HG03039 (cell line): ENCODE measurements around the gene ZNF653.

ENCODE experiments used
- ATAC-seq: cut with Tn5 transposase; IDR thresholded peaks from one replicate; pipeline ENCODE4 v1.9.1; 2021; ENCODE audit warnings: mild to moderate bottlenecking, moderate library complexity; ENCODE audit not compliant: unreplicated experiment

ZNF653 gene, protein sequence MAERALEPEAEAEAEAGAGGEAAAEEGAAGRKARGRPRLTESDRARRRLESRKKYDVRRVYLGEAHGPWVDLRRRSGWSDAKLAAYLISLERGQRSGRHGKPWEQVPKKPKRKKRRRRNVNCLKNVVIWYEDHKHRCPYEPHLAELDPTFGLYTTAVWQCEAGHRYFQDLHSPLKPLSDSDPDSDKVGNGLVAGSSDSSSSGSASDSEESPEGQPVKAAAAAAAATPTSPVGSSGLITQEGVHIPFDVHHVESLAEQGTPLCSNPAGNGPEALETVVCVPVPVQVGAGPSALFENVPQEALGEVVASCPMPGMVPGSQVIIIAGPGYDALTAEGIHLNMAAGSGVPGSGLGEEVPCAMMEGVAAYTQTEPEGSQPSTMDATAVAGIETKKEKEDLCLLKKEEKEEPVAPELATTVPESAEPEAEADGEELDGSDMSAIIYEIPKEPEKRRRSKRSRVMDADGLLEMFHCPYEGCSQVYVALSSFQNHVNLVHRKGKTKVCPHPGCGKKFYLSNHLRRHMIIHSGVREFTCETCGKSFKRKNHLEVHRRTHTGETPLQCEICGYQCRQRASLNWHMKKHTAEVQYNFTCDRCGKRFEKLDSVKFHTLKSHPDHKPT

DNA sequence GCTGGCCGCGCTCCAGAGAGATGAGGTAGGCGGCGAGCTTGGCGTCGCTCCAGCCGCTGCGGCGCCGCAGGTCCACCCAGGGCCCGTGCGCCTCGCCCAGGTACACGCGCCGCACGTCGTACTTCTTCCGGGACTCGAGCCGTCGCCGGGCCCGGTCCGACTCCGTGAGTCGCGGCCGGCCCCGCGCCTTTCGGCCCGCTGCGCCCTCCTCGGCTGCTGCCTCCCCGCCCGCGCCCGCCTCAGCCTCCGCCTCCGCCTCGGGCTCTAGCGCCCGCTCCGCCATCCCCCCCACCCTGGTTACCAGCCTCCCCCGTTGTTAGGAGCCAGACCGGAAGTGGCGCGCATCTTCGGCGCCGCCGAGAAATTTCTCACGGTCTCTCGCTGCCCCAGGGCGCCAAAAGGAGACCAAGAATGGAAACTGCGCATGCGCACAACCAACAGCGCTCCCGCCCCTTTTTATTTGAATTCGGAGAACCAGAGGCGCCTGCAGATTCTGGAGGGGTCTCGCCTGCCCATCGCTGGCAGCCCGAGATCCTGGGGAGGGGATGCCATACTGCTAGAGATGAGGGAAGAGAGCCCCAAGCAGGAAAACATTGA lies at the start of gene ZNF653:
TSS of gene ZNF653 (minus strand) at position 336 of the 597 bp plus-strand sequence. CDS start at position 283, 53 bp downstream.
- ATAC-seq: peak; percentile 41

DNA sequence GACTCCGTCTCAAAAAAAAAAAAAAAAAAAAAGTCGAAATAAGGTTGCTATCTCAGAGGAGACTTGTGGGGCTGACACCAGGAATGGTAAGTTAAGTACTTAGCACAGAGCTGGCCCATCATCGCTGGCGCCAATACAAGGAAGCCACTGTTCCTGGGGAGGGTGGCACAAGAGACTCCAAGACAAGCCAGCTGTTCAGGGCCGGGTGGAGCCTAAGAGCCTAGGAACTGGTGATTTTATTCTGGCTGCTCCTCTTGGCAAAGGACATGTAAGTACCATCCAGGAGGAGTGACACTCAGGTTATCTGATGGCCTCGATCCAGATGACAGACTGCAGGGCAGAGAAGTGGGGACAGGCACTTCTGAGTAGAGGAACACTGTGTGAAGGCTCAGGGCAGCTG lies 49.6 kb upstream of the ZNF653 start:
- no peak for ATAC-seq

DNA sequence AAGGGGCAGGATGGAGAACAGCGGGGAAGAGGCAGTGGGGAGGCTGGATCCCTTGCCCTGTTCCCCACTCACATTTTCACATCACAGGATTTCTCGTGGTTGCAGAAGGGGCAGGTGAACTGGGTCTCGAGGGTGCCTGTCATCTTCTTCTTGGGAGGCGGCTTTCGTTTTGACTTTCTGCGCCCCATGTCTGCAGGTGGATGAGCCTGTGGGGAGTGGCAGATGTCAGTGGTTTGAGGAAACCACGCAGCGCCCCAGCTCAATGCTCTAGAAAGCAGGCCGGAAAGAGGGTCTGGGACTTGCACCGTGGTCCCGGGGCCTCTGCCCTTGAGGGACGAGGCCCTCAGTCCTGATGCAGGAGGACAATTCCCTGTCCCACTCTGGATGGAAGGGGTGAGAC lies 48.5 kb upstream of the ZNF653 start:
- ATAC-seq: no peak

DNA sequence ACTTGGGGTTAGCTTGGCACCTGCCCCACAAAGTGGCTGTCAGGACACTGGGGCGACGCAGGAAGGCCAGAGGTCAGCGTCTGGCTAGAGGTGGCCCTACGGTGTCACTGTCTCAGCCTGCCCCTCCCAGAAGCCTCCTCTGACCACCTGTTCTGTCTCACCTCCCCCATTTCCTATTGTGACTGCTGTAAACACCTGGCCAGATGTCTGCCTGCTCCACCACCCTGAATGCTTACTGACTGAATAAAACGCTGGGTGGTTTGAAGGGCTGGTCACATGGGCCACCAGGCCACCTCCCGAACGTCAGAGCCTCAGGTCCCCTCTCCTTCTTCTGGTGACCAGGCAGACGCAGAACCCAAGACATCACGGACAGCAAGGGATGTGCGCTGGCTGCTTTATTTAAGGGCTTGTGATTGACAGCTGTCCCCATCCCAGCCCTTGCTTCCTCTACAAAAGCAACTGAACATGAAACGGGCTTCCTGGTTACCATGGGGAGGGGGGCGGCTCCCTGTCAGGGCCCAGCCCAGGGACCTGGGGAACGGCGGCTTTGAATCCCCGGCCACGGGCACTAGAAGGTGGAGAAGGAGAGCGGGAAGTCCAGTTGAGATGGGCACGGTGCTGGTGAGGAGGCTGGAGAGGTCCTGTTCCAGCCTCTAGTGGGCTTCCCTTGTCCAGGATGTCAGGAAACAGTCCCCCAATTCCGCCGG lies 47.2 kb upstream of the ZNF653 start:
- no peak for ATAC-seq

DNA sequence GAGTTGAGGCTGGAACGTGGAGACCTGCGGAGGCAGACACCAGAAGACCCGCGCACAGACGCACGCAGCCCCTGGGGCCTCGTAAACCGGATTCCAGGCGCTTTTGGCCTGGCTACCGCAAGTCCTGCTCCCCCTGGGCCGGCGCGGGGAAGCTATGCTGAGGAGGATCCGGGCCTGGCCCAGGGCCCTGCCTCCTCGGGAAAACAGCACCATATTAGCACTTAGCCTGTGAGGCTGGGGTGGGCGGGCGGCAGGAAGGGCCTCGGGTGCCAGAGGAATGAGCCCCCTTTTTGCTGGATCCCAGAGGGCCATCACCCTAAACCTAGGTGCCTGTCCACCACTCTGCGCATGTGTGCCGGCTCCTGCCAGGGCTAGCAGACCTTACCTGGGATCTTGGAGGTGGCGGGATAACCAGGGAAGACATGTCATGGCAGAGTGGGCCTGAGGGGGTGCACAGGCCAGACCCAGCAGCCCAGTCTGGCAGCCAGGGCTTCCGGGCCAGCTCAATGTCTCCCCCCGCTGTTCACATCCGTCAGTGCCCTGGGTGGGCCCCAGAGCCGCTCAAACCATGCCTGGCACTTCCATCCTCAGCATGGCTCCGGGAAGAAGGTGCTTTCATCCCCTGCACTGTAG lies 46.1 kb upstream of the ZNF653 start:
- ATAC-seq: no peak

DNA sequence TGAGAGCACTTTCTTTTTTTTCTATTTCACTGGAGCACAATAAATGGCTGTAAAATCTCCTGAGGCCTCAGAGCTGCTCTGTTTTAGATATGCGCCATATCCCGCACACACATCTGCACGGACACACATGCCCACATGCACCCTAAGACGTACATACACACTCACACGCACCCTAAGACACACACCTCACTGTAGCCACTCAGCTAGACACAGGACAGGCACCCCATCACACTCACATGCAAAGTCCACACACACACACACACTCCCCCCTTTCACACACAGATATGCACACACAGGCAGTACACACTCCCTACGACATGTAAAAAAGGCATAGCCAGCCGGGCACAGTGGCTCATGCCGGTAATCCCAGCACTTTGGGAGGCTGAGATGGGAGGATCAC lies 44.6 kb upstream of the ZNF653 start:
- ATAC-seq: no peak

DNA sequence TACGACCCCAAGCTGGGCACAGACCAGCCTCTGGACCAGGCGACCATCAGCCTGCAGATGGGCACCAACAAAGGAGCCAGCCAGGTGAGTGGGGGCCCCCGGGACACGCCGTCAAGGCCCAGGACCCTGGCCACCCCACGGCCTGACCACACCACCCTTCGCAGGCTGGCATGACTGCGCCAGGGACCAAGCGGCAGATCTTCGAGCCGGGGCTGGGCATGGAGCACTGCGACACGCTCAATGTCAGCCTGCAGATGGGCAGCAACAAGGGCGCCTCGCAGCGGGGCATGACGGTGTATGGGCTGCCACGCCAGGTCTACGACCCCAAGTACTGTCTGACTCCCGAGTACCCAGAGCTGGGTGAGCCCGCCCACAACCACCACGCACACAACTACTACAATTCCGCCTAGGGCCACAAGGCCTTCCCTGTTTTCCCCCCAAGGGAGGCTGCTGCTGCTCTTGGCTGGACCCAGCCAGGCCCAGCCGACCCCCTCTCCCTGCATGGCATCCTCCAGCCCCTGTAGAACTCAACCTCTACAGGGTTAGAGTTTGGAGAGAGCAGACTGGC lies 43.8 kb upstream of the ZNF653 start:
- no peak for ATAC-seq

DNA sequence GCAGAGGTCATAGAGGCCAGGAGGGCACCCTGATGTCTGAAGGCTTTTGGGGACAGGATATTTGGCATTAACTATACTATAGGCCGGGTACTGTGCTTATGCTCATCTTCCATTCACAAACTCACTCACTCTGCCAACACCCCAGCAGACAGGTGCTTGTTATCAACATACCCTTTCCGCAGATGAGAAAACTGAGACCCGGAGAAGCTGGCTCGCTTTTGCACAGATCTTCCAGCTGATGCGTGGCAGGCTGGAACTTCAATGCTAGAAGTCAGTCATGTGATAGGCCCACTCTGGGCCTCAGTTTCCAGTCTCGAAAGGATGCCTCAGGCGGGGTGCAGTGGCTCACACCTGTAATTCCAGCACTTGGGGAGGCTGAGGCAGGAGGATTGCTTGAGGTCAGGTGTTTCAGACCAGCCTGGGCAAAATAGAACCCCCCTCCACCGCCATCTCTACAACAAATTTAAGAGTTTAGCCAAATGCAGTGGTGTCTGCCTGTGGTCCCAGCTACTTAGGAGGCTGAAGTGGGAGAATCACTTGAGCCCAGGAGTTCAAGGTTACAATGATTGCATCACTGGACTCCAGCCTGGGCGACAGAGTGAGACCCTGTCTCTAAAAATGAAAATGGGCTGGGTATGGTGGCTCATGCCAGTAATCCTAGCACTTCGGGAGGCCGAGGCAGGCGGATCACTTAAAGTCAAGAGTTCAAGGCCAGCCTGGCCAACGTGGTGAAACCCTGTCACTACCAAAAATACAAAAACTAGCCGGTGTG lies 42.5 kb upstream of the ZNF653 start:
- no peak for ATAC-seq

DNA sequence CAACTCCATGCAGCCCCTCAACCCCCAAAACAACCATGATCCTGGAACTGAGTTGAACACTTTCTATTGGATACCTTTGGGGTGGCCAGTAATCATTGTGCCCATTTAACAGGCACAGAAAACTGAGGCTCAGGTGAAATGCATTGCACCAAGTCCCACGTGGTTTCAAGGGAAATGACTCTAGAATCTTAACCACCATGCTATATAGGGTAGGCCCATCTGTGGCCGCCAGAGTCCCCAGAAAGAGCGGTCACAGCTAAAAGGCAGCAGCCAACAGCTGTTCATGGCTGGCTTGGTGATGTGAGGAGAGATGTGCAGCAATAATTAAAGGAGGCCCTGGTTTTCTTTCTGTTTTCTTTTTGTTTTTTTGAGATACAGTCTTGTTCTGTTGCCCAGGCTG lies 35.6 kb upstream of the ZNF653 start:
- no peak for ATAC-seq

DNA sequence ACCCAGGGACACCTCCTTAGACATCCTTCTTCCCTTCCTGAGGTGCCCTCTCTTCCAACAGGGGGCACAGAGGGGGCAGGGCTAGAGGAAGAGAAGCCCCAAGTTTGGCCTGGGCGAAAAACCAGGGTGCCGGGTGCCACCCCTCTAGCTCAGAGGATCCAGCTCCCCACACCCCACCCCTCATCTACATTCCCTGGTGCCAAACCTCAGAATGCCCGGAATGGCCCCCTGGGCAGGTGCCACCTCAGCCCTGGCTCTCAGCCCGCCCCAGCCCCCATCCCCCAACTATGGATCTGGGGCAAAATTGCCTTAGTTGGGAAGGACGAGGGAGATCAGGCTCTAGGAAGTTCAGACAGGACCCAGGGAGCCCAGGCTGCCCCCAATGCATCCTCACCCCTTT lies 35.0 kb upstream of the ZNF653 start:
- ATAC-seq: no peak

DNA sequence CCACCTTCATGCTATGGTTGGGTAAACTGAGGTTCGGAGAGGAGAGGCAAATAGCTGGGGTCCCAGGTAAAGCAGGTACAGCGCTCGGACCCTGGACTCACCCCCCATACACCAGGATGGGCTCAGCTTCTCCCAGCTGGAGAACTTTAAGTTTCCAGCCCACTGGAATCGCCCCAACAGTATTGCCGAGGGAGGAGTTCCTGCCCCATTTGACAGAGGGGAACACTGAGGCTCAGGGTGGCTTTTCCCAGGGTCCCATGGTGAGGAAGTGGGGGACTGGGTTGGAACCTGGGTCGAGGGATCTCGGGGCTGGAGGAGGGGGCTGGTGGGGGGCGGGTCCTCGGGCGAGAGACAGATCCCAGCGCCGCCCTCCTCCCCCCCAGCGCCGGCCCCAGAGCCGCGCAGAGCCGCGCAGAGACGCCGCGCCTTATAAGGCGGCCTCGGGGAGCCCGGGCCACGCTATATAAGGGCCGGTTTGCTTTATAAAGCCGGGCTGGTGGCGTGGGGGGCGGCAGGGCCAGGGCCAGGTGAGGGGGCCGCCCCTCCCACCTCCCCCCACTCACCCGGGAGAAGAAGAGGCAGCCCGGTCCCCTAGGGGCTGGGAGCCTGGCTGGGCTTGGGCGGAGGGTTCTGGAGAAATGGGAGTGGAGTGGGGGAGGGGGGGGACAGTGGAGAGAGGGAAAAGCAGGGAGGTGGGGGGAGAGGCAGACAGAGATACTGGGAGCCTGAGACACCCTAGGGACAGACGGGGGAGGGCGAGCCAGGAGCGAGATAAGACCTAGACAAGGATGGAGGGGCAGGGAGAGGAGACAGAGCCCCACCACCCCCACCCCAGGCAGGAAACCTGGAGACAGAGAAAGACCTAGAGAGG lies 34.1 kb upstream of the ZNF653 start:
- no peak for ATAC-seq

DNA sequence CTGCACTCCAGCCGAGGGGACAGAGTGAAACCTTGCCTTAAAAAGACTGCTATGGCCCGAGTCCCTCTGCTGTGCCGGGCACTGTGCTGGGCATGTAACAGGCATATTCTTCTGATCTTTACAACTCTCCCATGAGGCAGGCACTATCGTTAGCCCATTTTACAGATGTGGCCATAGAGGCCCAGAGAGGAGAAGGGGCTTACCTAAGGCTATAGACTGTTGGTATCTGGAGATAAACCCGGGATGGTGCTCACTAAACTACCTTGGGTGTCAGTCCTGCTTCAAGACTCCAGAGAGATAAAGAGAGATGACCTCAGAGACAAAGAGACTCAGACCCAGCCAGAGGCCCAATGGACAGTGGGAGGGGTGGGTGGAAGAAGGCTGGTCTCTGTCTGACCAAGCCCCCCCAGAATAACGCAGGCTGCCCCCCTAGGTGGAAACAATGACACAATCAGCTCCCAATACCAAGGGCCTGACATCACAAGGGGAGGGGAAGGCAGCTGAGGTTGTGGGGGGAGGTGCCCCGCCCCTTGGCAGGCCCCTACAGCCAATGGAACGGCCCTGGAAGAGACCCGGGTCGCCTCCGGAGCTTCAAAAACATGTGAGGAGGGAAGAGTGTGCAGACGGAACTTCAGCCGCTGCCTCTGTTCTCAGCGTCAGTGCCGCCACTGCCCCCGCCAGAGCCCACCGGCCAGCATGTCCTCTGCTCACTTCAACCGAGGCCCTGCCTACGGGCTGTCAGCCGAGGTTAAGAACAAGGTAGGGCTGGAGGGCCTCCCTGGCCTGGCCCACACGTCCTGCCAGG lies 32.8 kb upstream of the ZNF653 start, which contains the start of gene CNN1:
TSS of gene CNN1 (plus strand) at position 620 of the 805 bp plus-strand sequence. CDS start at position 697, 77 bp downstream.
- no peak for ATAC-seq

DNA sequence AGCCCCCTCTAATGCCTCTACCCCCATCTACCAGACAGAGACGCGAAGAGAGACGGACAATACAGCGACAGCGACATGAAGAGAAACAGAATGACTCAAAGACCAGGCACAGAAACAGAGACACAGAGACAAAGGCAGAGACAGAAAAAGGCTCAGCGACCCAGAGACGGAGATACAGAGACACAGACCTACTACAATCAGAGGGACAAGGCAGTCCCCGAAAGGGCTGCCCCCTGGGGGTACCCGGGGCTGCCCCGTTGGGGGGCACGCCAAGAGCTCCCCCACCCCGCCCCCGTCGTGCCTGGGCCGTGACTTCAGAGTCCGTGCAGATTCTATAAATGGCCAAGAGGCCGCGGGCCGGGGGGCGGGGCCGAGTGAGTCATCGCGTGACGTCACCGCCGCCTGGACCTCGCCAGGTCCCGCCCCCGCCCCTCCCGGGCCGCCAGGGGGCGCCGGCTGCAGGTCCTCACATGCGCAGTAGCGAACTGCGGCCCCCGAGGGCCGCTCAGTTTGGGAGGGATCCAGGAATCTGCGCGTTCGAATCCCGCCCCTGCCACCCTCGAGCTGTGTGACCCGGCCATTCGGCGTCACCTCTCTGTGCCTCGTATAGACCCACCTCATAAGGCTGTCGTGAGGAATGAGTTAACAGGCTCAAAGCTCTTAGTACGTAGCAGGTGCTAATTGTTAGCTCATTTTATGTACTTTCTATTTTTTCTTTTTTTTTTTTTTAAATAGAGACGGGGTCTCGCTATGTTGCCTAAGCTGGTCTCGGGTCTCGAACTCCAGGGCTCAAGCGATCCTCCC lies 30.4 kb upstream of the ZNF653 start:
- peak; percentile 67 for ATAC-seq

DNA sequence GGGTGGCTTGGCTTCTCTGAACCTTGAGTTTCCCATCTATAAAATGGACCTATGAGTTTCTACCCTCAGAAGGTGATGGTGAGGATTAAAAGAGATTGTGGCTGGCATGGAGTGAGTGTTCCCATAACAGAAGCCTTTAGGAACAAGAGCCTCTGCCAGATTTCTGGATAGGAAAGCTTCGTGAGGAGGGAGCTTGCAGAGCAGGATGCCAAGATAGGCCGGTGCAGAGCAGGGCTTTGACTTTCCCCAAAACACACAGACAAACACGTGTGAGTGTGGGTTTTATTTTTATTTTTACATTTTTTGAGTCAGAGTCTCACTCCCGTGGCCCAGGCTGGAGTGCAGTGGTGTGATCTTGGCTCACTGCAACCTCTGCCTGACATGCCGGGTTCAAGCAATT lies 29.3 kb upstream of the ZNF653 start:
- ATAC-seq: no peak

DNA sequence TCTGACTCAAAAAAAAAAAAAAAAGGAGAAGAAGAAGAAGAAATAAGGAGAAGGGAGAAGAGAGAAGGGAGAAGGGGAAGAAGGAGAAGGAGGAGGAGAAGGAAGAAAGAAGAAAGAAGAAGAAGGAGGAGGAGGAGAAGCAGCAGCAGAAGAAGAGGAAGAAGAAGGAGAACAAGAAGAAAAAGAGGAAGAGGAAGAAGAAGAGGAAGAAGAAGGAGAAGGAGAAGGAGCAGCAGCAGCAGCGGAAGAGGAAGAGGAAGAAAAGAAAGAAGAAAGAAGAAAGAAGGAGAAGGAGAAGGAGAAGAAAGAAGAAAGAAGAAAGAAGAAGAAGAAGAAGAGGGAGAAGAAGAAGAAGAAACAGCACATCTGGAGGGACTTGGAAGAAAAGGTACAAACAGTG lies 28.9 kb upstream of the ZNF653 start:
- ATAC-seq: no peak

DNA sequence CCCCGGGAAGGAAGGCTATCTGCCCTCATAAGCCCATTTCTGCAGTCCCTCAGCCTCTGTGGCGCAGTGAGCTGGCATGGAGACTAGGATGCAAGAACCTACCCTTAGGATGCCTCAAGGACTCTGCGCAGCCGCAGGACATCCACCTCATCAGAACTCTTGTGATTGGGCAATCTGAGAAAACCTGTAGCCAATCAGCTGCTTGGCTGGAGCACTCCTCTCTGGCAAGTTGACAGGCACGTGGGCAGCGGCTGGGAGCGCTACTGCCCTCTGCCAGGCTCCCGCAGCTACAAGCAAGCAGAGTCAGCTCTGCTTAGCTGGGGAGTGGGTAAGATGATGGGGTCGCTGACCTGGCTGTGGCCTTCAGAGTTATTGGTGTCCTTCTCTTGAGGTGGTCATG lies 24.8 kb upstream of the ZNF653 start:
- ATAC-seq: no peak
